Measurements from ENCODE around the gene PHC3. TPM values are rescaled to one million over a fixed set of nuclear protein-coding genes. Genes with fewer than 3 reads are reported as not detected.
A peak's percentile ranks its signal among the peaks of the same experiment; 100 is the strongest.

PHC3 gene
- total and polyA plus RNA-seq, 2 donors from 2014 or later, result 3.6 to 85.6 TPM

- FAIRE-seq (no peak), DNase-seq (no peak)
- Histone ChIP-seq H3K4me1 (ENCODE audit: control insufficient read depth in 2 of 3, insufficient read depth in 2 of 3, low read depth in 1 of 3, low read length in 3 of 3) (peaks cover 3 to 25% (median 21%) of the 10 kb centered on the region in 3 donors), H3K27me3 (ENCODE audit: control insufficient read depth, insufficient read depth, low read length) (no peaks in the 10 kb centered on the region), H3K27ac (ENCODE audit: low read depth in 2 of 2, low read length in 2 of 2) (peak overlapping the region; percentile 47 to 78), H3K9me3 (ENCODE audit: control insufficient read depth in 2 of 3, insufficient read depth in 1 of 3, low read length in 3 of 3) (no peaks in the 10 kb centered on the region), H3K36me3 (ENCODE audit: control insufficient read depth in 2 of 3, insufficient read depth in 3 of 3, low read length in 3 of 3) (no peaks in the 10 kb centered on the region), H3K9ac (ENCODE audit: low read length in 3 of 3) (no peak overlapping the region), H3K4me3 (ENCODE audit: low read length in 3 of 3) (no peak overlapping the region)
- TF ChIP-seq CTCF (IDR thresholded peaks at IDR 0.05; ENCODE audit: borderline replicate concordance, extremely low read depth, insufficient read depth), result no peak
- intact Hi-C loops (cut with DNase I), result no loop called here
Observed at GRCh38 chr3:170076715-170077238, 104.8 kb downstream of the PHC3 start.

GRCh38 chr3:170075441-170076091 lies 106.0 kb downstream of the PHC3 start:
- Histone ChIP-seq H3K36me3 (ENCODE audit: control insufficient read depth in 2 of 3, insufficient read depth in 3 of 3, low read length in 3 of 3) (no peaks in the 10 kb centered on the region), H3K27ac (ENCODE audit: low read depth in 2 of 2, low read length in 2 of 2) (peak overlapping the region in 1 of 2 donors; percentile 17), H3K9me3 (ENCODE audit: control insufficient read depth in 2 of 3, insufficient read depth in 1 of 3, low read length in 3 of 3) (peaks cover 0 to 5% (median 0%) of the 10 kb centered on the region in 3 donors), H3K4me1 (ENCODE audit: control insufficient read depth in 2 of 3, insufficient read depth in 2 of 3, low read depth in 1 of 3, low read length in 3 of 3) (peaks cover 3 to 25% (median 19%) of the 10 kb centered on the region in 3 donors), H3K9ac (ENCODE audit: low read length in 3 of 3) (no peak overlapping the region), H3K27me3 (ENCODE audit: control insufficient read depth, insufficient read depth, low read length) (no peaks in the 10 kb centered on the region), H3K4me3 (ENCODE audit: low read length in 3 of 3) (peak overlapping the region in 2 of 3 donors; percentile 13 to 34)
- intact Hi-C loops (cut with DNase I), result no loop called here
- no peak for FAIRE-seq
- TF ChIP-seq CTCF (IDR thresholded peaks at IDR 0.05; ENCODE audit: borderline replicate concordance, extremely low read depth, insufficient read depth), result no peak
- no peak for DNase-seq

GRCh38 chr3:170064108-170064507 lies 117.4 kb downstream of the PHC3 start:
- H3K27ac ChIP-seq (ENCODE audit: low read depth in 2 of 2, low read length in 2 of 2), result no peak overlapping the region
- H3K9ac ChIP-seq (ENCODE audit: low read length in 3 of 3), result no peak overlapping the region
- no peaks in the 10 kb centered on the region for H3K4me1 ChIP-seq (ENCODE audit: control insufficient read depth in 2 of 3, insufficient read depth in 2 of 3, low read depth in 1 of 3, low read length in 3 of 3)
- no peaks in the 10 kb centered on the region for H3K36me3 ChIP-seq (ENCODE audit: control insufficient read depth in 2 of 3, insufficient read depth in 3 of 3, low read length in 3 of 3)
- intact Hi-C loops (cut with DNase I), result no loop called here
- no peak overlapping the region for H3K4me3 ChIP-seq (ENCODE audit: low read length in 3 of 3)
- no peaks in the 10 kb centered on the region for H3K27me3 ChIP-seq (ENCODE audit: control insufficient read depth, insufficient read depth, low read length)
- DNase-seq (no peak), FAIRE-seq (no peak)
- H3K9me3 ChIP-seq (ENCODE audit: control insufficient read depth in 2 of 3, insufficient read depth in 1 of 3, low read length in 3 of 3), result no peaks in the 10 kb centered on the region
- TF ChIP-seq CTCF (IDR thresholded peaks at IDR 0.05; ENCODE audit: borderline replicate concordance, extremely low read depth, insufficient read depth), result no peak

Data from kidney (tissue), 14 donors.